Nephron (organoid): ENCODE data around the gene WWOX.

Experiments used
- H3K27ac Mint-ChIP-seq, 3 experiments: 2 replicates each; pipeline ENCODE4 v1.8.0; 2020; ENCODE audit warnings: mixed read lengths in 3 of 3, mild to moderate bottlenecking in 2 of 3, moderate library complexity in 1 of 3
- H3K27me3 Mint-ChIP-seq: 2 replicates; pipeline ENCODE4 v1.8.0; 2021; ENCODE audit warnings: low read depth, mild to moderate bottlenecking, moderate library complexity, mixed read lengths
- H3K36me3 Mint-ChIP-seq: 2 replicates; pipeline ENCODE4 v1.8.0; 2020; ENCODE audit warnings: low read depth, mixed read lengths
- H3K4me1 Mint-ChIP-seq: 2 replicates; pipeline ENCODE4 v1.8.0; 2020; ENCODE audit warnings: mixed read lengths
- H3K4me3 Mint-ChIP-seq, 3 experiments: 2 replicates each; pipeline ENCODE4 v1.8.0; 2020; ENCODE audit warnings: mild to moderate bottlenecking in 3 of 3, mixed read lengths in 3 of 3, moderate library complexity in 2 of 3
- H3K9me3 Mint-ChIP-seq: 2 replicates; pipeline ENCODE4 v1.8.0; 2020; ENCODE audit warnings: mixed read lengths
- TF ChIP-seq, protein P1 (sequence below), 3 experiments: fragments of 200-600 bp; sonication (generic); IDR thresholded peaks; one replicate each; pipeline ENCODE4 v1.5.0; 2021; ENCODE audit warnings: antibody characterized with exemption in 3 of 3; ENCODE audit not compliant: unreplicated experiment in 3 of 3

The WWOX gene

DNA sequence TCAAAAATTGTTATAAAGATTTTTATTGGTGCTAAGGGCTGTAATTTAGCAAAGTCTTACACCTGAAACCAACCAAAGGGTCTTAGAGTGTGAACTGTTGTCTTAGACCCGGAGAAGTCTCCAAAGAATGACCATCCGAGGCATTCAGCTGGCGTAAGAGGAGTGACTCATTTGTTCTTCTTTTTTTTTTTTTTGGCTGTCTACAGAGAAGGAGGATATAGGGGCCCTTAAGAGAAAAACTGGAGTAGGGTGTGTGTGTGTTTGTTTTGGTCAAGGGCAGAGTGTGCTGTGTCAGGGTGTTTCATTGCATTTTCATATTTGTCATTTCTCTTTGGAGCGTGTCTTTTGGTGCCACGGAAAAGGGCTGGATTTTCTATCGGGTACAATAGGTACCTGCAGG is 508.0 kb downstream of the WWOX start:
- Mint-ChIP-seq H3K36me3 (no peaks in the 10 kb centered on the region), H3K4me3 (no peak overlapping the region), H3K4me1 (peaks cover 56% of the 10 kb centered on the region), H3K9me3 (no peaks in the 10 kb centered on the region), H3K27me3 (peaks cover 18% of the 10 kb centered on the region), H3K27ac (peak overlapping the region; percentile 49 to 79 (median 63))
- TF ChIP-seq, protein P1, sequence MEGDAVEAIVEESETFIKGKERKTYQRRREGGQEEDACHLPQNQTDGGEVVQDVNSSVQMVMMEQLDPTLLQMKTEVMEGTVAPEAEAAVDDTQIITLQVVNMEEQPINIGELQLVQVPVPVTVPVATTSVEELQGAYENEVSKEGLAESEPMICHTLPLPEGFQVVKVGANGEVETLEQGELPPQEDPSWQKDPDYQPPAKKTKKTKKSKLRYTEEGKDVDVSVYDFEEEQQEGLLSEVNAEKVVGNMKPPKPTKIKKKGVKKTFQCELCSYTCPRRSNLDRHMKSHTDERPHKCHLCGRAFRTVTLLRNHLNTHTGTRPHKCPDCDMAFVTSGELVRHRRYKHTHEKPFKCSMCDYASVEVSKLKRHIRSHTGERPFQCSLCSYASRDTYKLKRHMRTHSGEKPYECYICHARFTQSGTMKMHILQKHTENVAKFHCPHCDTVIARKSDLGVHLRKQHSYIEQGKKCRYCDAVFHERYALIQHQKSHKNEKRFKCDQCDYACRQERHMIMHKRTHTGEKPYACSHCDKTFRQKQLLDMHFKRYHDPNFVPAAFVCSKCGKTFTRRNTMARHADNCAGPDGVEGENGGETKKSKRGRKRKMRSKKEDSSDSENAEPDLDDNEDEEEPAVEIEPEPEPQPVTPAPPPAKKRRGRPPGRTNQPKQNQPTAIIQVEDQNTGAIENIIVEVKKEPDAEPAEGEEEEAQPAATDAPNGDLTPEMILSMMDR (IDR thresholded peaks at IDR 0.05; ENCODE audit: unreplicated experiment in 3 of 3) = no peak

GRCh38 chr16:78608305-78608776 is 508.9 kb downstream of the WWOX start:
- H3K4me3 Mint-ChIP-seq = peak overlapping the region in 2 of 3 experiments; percentile 28 to 29
- TF ChIP-seq, protein P1 (IDR thresholded peaks at IDR 0.05; ENCODE audit: unreplicated experiment in 3 of 3) = no peak
- H3K27ac Mint-ChIP-seq = peak overlapping the region; percentile 49 to 79 (median 63)
- peaks cover 20% of the 10 kb centered on the region for H3K27me3 Mint-ChIP-seq
- peaks cover 56% of the 10 kb centered on the region for H3K4me1 Mint-ChIP-seq
- H3K36me3 Mint-ChIP-seq = no peaks in the 10 kb centered on the region
- H3K9me3 Mint-ChIP-seq = no peaks in the 10 kb centered on the region

GRCh38 chr16:78609402-78610274 is 510.2 kb downstream of the WWOX start:
- peak overlapping the region; percentile 23 to 79 (median 63) for H3K27ac Mint-ChIP-seq

GRCh38 chr16:78611318-78611717 is 511.9 kb downstream of the WWOX start:
- no peaks in the 10 kb centered on the region for H3K36me3 Mint-ChIP-seq
- peaks cover 20% of the 10 kb centered on the region for H3K27me3 Mint-ChIP-seq
- H3K4me3 Mint-ChIP-seq = no peak overlapping the region
- TF ChIP-seq, protein P1 (IDR thresholded peaks at IDR 0.05; ENCODE audit: unreplicated experiment in 3 of 3) = no peak
- no peaks in the 10 kb centered on the region for H3K9me3 Mint-ChIP-seq
- peaks cover 46% of the 10 kb centered on the region for H3K4me1 Mint-ChIP-seq
- peak overlapping the region in 1 of 3 experiments; percentile 1 for H3K27ac Mint-ChIP-seq

More at GRCh38 chr16:78609402-78610274, 510.2 kb downstream of the WWOX start:
- no peaks in the 10 kb centered on the region for H3K9me3 Mint-ChIP-seq
- TF ChIP-seq, protein P1 (IDR thresholded peaks at IDR 0.05; ENCODE audit: unreplicated experiment in 3 of 3) = no peak
- no peaks in the 10 kb centered on the region for H3K36me3 Mint-ChIP-seq
- peak overlapping the region; percentile 35 to 50 (median 44) for H3K4me3 Mint-ChIP-seq
- H3K4me1 Mint-ChIP-seq = peaks cover 56% of the 10 kb centered on the region
- peaks cover 20% of the 10 kb centered on the region for H3K27me3 Mint-ChIP-seq

DNA sequence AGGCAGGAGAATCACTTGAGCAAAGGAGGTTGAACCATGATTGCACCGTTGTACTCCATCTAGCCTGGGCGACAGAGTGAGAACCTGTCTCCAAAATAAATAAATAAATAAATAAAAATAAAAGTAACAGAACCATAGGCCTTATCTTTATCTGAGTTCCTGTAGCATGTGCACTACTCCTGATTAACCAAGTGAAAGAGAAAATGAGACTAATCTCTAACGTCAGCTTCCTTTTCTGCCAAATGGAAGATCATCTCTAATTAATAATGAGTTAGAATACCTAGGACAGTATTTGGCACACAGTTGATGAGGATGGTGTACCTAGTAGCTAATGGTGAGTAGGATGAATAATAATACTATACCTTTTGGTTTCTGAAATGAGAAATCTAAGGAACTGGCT is 520.4 kb downstream of the WWOX start:
- H3K36me3 Mint-ChIP-seq = no peaks in the 10 kb centered on the region
- H3K4me1 Mint-ChIP-seq = peaks cover 8% of the 10 kb centered on the region
- TF ChIP-seq, protein P1 (IDR thresholded peaks at IDR 0.05; ENCODE audit: unreplicated experiment in 3 of 3) = no peak
- H3K9me3 Mint-ChIP-seq = peaks cover 3% of the 10 kb centered on the region
- H3K27me3 Mint-ChIP-seq = no peaks in the 10 kb centered on the region
- H3K4me3 Mint-ChIP-seq = no peak overlapping the region
- H3K27ac Mint-ChIP-seq = no peak overlapping the region
